ENCODE data around the gene TRIO. TPM values are rescaled to one million over a fixed set of nuclear protein-coding genes. Genes with fewer than 3 reads are reported as not detected.

Gene TRIO
- total RNA-seq, 4 donors from 2014 or later = 21.2 to 105 (median 47.6) TPM

- intact Hi-C loops (cut with DNase I) = no loop called here
- Histone ChIP-seq H3K4me1 (no peaks in the 10 kb centered on the region), H3K4me3 (no peak overlapping the region), H3K36me3 (no peaks in the 10 kb centered on the region), H3K27ac (no peak overlapping the region), H3K9me3 (no peaks in the 10 kb centered on the region), H3K27me3 (no peaks in the 10 kb centered on the region)
- no peak for DNase-seq
- 82 to 84% methylated on average over 7 of the region's 7 CpGs for WGBS, 2 donors
- no peak for TF ChIP-seq POLR2A (IDR thresholded peaks at IDR 0.05)
- TF ChIP-seq, protein P1, sequence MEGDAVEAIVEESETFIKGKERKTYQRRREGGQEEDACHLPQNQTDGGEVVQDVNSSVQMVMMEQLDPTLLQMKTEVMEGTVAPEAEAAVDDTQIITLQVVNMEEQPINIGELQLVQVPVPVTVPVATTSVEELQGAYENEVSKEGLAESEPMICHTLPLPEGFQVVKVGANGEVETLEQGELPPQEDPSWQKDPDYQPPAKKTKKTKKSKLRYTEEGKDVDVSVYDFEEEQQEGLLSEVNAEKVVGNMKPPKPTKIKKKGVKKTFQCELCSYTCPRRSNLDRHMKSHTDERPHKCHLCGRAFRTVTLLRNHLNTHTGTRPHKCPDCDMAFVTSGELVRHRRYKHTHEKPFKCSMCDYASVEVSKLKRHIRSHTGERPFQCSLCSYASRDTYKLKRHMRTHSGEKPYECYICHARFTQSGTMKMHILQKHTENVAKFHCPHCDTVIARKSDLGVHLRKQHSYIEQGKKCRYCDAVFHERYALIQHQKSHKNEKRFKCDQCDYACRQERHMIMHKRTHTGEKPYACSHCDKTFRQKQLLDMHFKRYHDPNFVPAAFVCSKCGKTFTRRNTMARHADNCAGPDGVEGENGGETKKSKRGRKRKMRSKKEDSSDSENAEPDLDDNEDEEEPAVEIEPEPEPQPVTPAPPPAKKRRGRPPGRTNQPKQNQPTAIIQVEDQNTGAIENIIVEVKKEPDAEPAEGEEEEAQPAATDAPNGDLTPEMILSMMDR (IDR thresholded peaks at IDR 0.05) = no peak
Measured at GRCh38 chr5:14229734-14230133, 86.6 kb downstream of the TRIO start.

- no peak overlapping the region for H3K4me3 ChIP-seq
- H3K36me3 ChIP-seq = no peaks in the 10 kb centered on the region
- H3K27ac ChIP-seq = no peak overlapping the region
- intact Hi-C loops (cut with DNase I) = no loop called here
- no peak for DNase-seq
- H3K27me3 ChIP-seq = no peaks in the 10 kb centered on the region
- H3K9me3 ChIP-seq = no peaks in the 10 kb centered on the region
- WGBS, 2 donors = 71 to 74% methylated on average over 2 of the region's 2 CpGs
- H3K4me1 ChIP-seq = no peaks in the 10 kb centered on the region
- TF ChIP-seq, protein P1 (IDR thresholded peaks at IDR 0.05) = no peak
- TF ChIP-seq POLR2A (IDR thresholded peaks at IDR 0.05) = no peak
Measured at GRCh38 chr5:14231156-14231555, 88.0 kb downstream of the TRIO start.

DNA sequence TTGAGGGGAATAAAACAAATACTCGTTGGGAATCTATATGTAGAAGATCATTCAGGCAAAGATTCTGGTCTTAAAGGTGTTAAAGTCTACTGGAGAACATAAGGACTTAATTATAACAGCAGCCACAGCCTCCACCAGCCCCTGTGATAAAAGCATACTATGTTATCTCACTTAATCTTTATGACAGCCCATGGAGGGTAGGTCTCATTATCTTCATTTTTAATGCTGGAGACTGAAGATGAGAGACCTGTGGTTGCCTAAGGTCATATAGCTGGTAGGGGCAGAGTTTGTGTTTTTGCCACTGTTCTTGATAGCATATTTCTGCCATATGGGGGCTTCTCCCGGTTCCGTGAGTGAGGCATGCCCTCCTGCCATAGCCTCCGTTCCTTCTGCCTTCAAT, 88.7 kb downstream of the TRIO start:
- H3K4me1 ChIP-seq = no peaks in the 10 kb centered on the region
- H3K27me3 ChIP-seq = no peaks in the 10 kb centered on the region
- WGBS, 2 donors = 93 to 95% methylated on average over 4 of the region's 4 CpGs
- TF ChIP-seq POLR2A (IDR thresholded peaks at IDR 0.05) = no peak
- TF ChIP-seq, protein P1 (IDR thresholded peaks at IDR 0.05) = no peak
- H3K27ac ChIP-seq = no peak overlapping the region
- H3K36me3 ChIP-seq = no peaks in the 10 kb centered on the region
- DNase-seq = no peak
- H3K9me3 ChIP-seq = no peaks in the 10 kb centered on the region
- intact Hi-C loops (cut with DNase I) = no loop called here
- H3K4me3 ChIP-seq = no peak overlapping the region

DNA sequence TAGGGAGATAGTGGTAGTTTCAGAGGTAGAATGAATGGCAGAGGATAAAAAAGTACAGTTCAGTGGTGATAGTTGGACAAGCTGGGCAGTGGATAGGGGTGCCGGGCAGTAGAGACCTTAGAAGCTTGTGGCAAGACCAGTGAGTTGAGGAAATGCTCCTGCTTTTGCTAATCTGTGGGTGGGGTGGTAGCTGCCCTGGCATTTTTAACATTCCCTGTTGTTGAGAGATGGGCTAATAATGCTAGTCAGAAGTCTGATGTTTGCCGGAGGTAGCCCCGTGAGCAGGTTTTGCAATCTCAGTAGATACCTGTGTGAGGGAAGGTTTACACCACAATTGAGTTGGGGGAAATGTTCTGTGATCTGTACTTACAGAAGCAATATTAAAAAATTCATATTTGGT, 91.1 kb downstream of the TRIO start:
- Histone ChIP-seq H3K4me3 (no peak overlapping the region), H3K4me1 (peaks cover 0 to 9% (median 3%) of the 10 kb centered on the region in 3 donors), H3K9me3 (no peaks in the 10 kb centered on the region), H3K27me3 (no peaks in the 10 kb centered on the region), H3K36me3 (no peaks in the 10 kb centered on the region), H3K27ac (no peak overlapping the region)
- 88 to 95% methylated on average over 2 to 3 of the region's 3 CpGs for WGBS, 2 donors
- TF ChIP-seq POLR2A (IDR thresholded peaks at IDR 0.05) = no peak
- TF ChIP-seq, protein P1 (IDR thresholded peaks at IDR 0.05) = no peak
- no peak for DNase-seq
- intact Hi-C loops (cut with DNase I) = no loop called here

DNA sequence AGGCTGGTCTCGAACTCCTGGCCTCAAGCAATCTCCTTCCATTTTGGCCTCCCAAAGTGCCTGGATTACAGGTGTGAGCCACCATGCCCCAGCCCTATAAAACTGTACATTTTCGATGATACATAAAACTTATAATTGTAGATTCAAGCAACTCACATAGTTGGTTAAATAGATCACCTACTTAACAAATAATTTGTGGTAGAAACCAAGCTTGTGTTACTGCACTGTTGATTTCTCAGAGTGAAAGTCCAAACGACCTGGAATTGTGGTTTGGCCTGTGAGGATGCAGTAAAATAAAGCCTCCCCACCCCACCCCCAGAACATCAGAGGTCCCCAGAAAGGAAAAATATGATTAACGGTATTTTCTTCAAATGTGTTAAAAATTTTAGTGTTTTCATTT, 92.7 kb downstream of the TRIO start:
- no peak for TF ChIP-seq POLR2A (IDR thresholded peaks at IDR 0.05)
- TF ChIP-seq, protein P1 (IDR thresholded peaks at IDR 0.05) = no peak
- Histone ChIP-seq H3K4me3 (no peak overlapping the region), H3K27ac (no peak overlapping the region), H3K27me3 (no peaks in the 10 kb centered on the region), H3K36me3 (no peaks in the 10 kb centered on the region), H3K9me3 (no peaks in the 10 kb centered on the region), H3K4me1 (peaks cover 0 to 19% (median 7%) of the 10 kb centered on the region in 3 donors)
- 74 to 78% methylated on average over 4 of the region's 4 CpGs for WGBS, 2 donors
- no peak for DNase-seq
- intact Hi-C loops (cut with DNase I) = no loop called here
